ENCODE measurements around the gene RARG. TPM values are rescaled to one million over a fixed set of nuclear protein-coding genes. Genes with fewer than 3 reads are reported as not detected.

RARG gene
- total RNA-seq: 18.2 TPM
- long read RNA-seq, transcript RARG-201 (8 exons, 1,836 nt): major isoform, 11 of 18 reads
- long read RNA-seq, transcript RARG-203 (10 exons, 2,959 nt): minor isoform, 5 of 18 reads
- long read RNA-seq, partial matches to known transcripts: 0 of 18 reads
- long read RNA-seq, other reads (novel, unspliced or antisense): 2 of 18 reads

- DNase-seq (ENCODE audit: missing footprints): peak; percentile 71
- ATAC-seq: peak; percentile 72
- intact Hi-C loops (cut with DNase I): no loop called here
Measured at GRCh38 chr12:53231921-53232645, at the start of gene RARG. Gene RARG (minus strand): TSS chr12:53232209. CDS start chr12:53227545, 4,664 bp downstream.

- intact Hi-C loops (cut with DNase I): no loop called here
- DNase-seq (ENCODE audit: missing footprints) (no peak), ATAC-seq (no peak)
Measured at GRCh38 chr12:53279888-53280498, 48.0 kb upstream of the RARG start.

- DNase-seq (ENCODE audit: missing footprints) (no peak), ATAC-seq (no peak)
- intact Hi-C loops (cut with DNase I): no loop called here
Measured at GRCh38 chr12:53279283-53279869, 47.4 kb upstream of the RARG start.

- intact Hi-C loops (cut with DNase I): no loop called here
- DNase-seq (ENCODE audit: missing footprints) (no peak), ATAC-seq (no peak)
Measured at GRCh38 chr12:53277981-53278380, 46.0 kb upstream of the RARG start.

GRCh38 chr12:53276511-53276910, 44.5 kb upstream of the RARG start:
- DNase-seq (ENCODE audit: missing footprints) (no peak), ATAC-seq (no peak)
- intact Hi-C loops (cut with DNase I): no loop called here

GRCh38 chr12:53274445-53274844, 42.4 kb upstream of the RARG start:
- ATAC-seq: no peak
- intact Hi-C loops (cut with DNase I): no loop called here
- no peak for DNase-seq (ENCODE audit: missing footprints)

GRCh38 chr12:53268630-53269562, 36.9 kb upstream of the RARG start:
- intact Hi-C loops (cut with DNase I): loop anchor here (5.0 kb wide), 1 partner anchor 52 kb away; no protein-coding TSS in a partner anchor
- ATAC-seq (no peak), DNase-seq (ENCODE audit: missing footprints) (no peak)

GRCh38 chr12:53267999-53268629, 36.1 kb upstream of the RARG start, which contains the start of gene ESPL1:
Gene ESPL1 (plus strand): TSS chr12:53268299. CDS start chr12:53268767, 468 bp downstream.
- intact Hi-C loops (cut with DNase I): loop anchor here (5.0 kb wide), 1 partner anchor 51 kb away; no protein-coding TSS in a partner anchor
- ATAC-seq: peak; percentile 94
- DNase-seq (ENCODE audit: missing footprints): peak; percentile 86

GRCh38 chr12:53267306-53267998, 35.4 kb upstream of the RARG start:
- ATAC-seq (peak; percentile 55), DNase-seq (ENCODE audit: missing footprints) (no peak)
- intact Hi-C loops (cut with DNase I): loop anchor here (5.0 kb wide), 1 partner anchor 50 kb away; no protein-coding TSS in a partner anchor

GRCh38 chr12:53265783-53266182, 33.8 kb upstream of the RARG start:
- no peak for ATAC-seq
- no peak for DNase-seq (ENCODE audit: missing footprints)
- intact Hi-C loops (cut with DNase I): loop anchor here (5.0 kb wide), 1 partner anchor 48 kb away; no protein-coding TSS in a partner anchor

GRCh38 chr12:53259891-53260290, 27.9 kb upstream of the RARG start:
- intact Hi-C loops (cut with DNase I): no loop called here
- ATAC-seq: no peak
- no peak for DNase-seq (ENCODE audit: missing footprints)

- no peak for ATAC-seq
- intact Hi-C loops (cut with DNase I): no loop called here
Measured at GRCh38 chr12:53258541-53259539, 26.8 kb upstream of the RARG start.

GRCh38 chr12:53255996-53256395, 24.0 kb upstream of the RARG start:
- ATAC-seq: no peak
- intact Hi-C loops (cut with DNase I): no loop called here
- no peak for DNase-seq (ENCODE audit: missing footprints)

More at GRCh38 chr12:53258541-53259539, 26.8 kb upstream of the RARG start:
- no peak for DNase-seq (ENCODE audit: missing footprints)

GRCh38 chr12:53254816-53255545, 23.0 kb upstream of the RARG start:
- DNase-seq (ENCODE audit: missing footprints) (no peak), ATAC-seq (no peak)
- intact Hi-C loops (cut with DNase I): loop anchor here (5.0 kb wide), 1 partner anchor 42 kb away; the partner anchor contains the start of genes MYG1 and PFDN5

GRCh38 chr12:53253298-53253697, 21.3 kb upstream of the RARG start:
- DNase-seq (ENCODE audit: missing footprints): no peak
- ATAC-seq: no peak
- intact Hi-C loops (cut with DNase I): loop anchor here (2.0 to 5.0 kb wide), 2 partner anchors 38 to 44 kb away; partner anchors contain the start of genes MYG1 and PFDN5
